HUES64 (cell line): Measurements from ENCODE around the gene PCDHGC4.
A peak's percentile ranks its signal among the peaks of the same experiment; 100 is the strongest.

Experiments
- H3K27ac ChIP-seq: 2 replicates; pipeline ENCODE4 v1.7.0; 2013; ENCODE audit warnings: low read depth, low read length, inconsistent platforms
- H3K27me3 ChIP-seq: 2 replicates; pipeline ENCODE4 v1.6.1; 2013; ENCODE audit warnings: mild to moderate bottlenecking, low read length; ENCODE audit not compliant: insufficient read depth
- H3K36me3 ChIP-seq: 2 replicates; pipeline ENCODE4 v1.6.1; 2013; ENCODE audit warnings: mild to moderate bottlenecking, low read length; ENCODE audit not compliant: insufficient read depth
- H3K4me1 ChIP-seq: 2 replicates; pipeline ENCODE4 v1.6.1; 2013; ENCODE audit warnings: mild to moderate bottlenecking, low read length, moderate library complexity; ENCODE audit not compliant: insufficient read depth
- H3K4me3 ChIP-seq: 2 replicates; pipeline ENCODE4 v1.5.1; 2013; ENCODE audit warnings: mild to moderate bottlenecking, low read length, moderate library complexity
- H3K9ac ChIP-seq: 2 replicates; pipeline ENCODE4 v1.6.1; 2013; ENCODE audit warnings: mild to moderate bottlenecking, low read depth, low read length
- H3K9me3 ChIP-seq: 2 replicates; pipeline ENCODE4 v1.6.1; 2013; ENCODE audit warnings: low read depth, low read length; ENCODE audit not compliant: insufficient read depth
- WGBS: fragments of 150-250, 120-280 bp; methylation state at CpG from one replicate; pipeline ENCODE4 v1.1.7; 2013; ENCODE audit warnings: missing lambda C conversion rate; 5-methylcytosine and 5-hydroxymethylcytosine counted together

The PCDHGC4 gene

GRCh38 chr5:141513627-141514329 lies 28.9 kb downstream of the PCDHGC4 start:
- Histone ChIP-seq H3K9me3 (no peaks in the 10 kb centered on the region), H3K27ac (peak overlapping the region; percentile 89), H3K9ac (peak overlapping the region; percentile 72), H3K4me3 (peak overlapping the region; percentile 67), H3K4me1 (peaks cover 24% of the 10 kb centered on the region), H3K36me3 (peaks cover 42% of the 10 kb centered on the region), H3K27me3 (no peaks in the 10 kb centered on the region)
- 7% methylated on average over 29 of the region's 29 CpGs for WGBS

- Histone ChIP-seq H3K9ac (peak overlapping the region; percentile 72), H3K4me1 (peaks cover 18% of the 10 kb centered on the region), H3K4me3 (peak overlapping the region; percentile 67), H3K27me3 (no peaks in the 10 kb centered on the region), H3K9me3 (no peaks in the 10 kb centered on the region), H3K36me3 (peaks cover 49% of the 10 kb centered on the region), H3K27ac (peak overlapping the region; percentile 89)
- WGBS = 51% methylated on average over 6 of the region's 6 CpGs
These were observed 29.7 kb downstream of the PCDHGC4 start for GRCh38 chr5:141514330-141515133.

GRCh38 chr5:141515141-141515540 lies 30.3 kb downstream of the PCDHGC4 start:
- H3K4me1 ChIP-seq = peaks cover 17% of the 10 kb centered on the region

GRCh38 chr5:141515946-141516671 lies 31.3 kb downstream of the PCDHGC4 start:
- Histone ChIP-seq H3K4me3 (no peak overlapping the region), H3K27me3 (no peaks in the 10 kb centered on the region), H3K9ac (no peak overlapping the region), H3K27ac (no peak overlapping the region), H3K36me3 (peaks cover 59% of the 10 kb centered on the region), H3K9me3 (no peaks in the 10 kb centered on the region), H3K4me1 (peaks cover 17% of the 10 kb centered on the region)
- 98% methylated on average over 4 of the region's 4 CpGs for WGBS

More at GRCh38 chr5:141515141-141515540, 30.3 kb downstream of the PCDHGC4 start:
- Histone ChIP-seq H3K27ac (peak overlapping the region; percentile 89), H3K4me3 (no peak overlapping the region), H3K9ac (no peak overlapping the region), H3K27me3 (no peaks in the 10 kb centered on the region), H3K36me3 (peaks cover 55% of the 10 kb centered on the region), H3K9me3 (no peaks in the 10 kb centered on the region)
- 79% methylated on average over 3 of the region's 3 CpGs for WGBS

- H3K4me3 ChIP-seq = no peak overlapping the region
- H3K27me3 ChIP-seq = no peaks in the 10 kb centered on the region
- H3K36me3 ChIP-seq = peaks cover 59% of the 10 kb centered on the region
- H3K9ac ChIP-seq = no peak overlapping the region
- H3K4me1 ChIP-seq = peaks cover 18% of the 10 kb centered on the region
- H3K27ac ChIP-seq = no peak overlapping the region
- no peaks in the 10 kb centered on the region for H3K9me3 ChIP-seq
- WGBS = 96% methylated on average over 8 of the region's 8 CpGs
These were observed 31.8 kb downstream of the PCDHGC4 start for GRCh38 chr5:141516672-141517025.

- Histone ChIP-seq H3K9me3 (no peaks in the 10 kb centered on the region), H3K36me3 (peaks cover 63% of the 10 kb centered on the region), H3K4me3 (no peak overlapping the region), H3K4me1 (peaks cover 25% of the 10 kb centered on the region), H3K27me3 (no peaks in the 10 kb centered on the region), H3K27ac (no peak overlapping the region), H3K9ac (no peak overlapping the region)
- 98% methylated on average over 8 of the region's 8 CpGs for WGBS
These were observed 32.5 kb downstream of the PCDHGC4 start for GRCh38 chr5:141517312-141517711.

GRCh38 chr5:141517880-141518617 lies 33.2 kb downstream of the PCDHGC4 start:
- Histone ChIP-seq H3K27me3 (no peaks in the 10 kb centered on the region), H3K9me3 (no peaks in the 10 kb centered on the region), H3K27ac (no peak overlapping the region), H3K4me3 (no peak overlapping the region), H3K9ac (no peak overlapping the region), H3K4me1 (peaks cover 27% of the 10 kb centered on the region), H3K36me3 (peaks cover 71% of the 10 kb centered on the region)
- WGBS = 93% methylated on average over 11 of the region's 11 CpGs

- Histone ChIP-seq H3K27ac (no peak overlapping the region), H3K36me3 (peaks cover 76% of the 10 kb centered on the region), H3K27me3 (no peaks in the 10 kb centered on the region), H3K4me1 (peaks cover 27% of the 10 kb centered on the region), H3K9me3 (no peaks in the 10 kb centered on the region), H3K9ac (no peak overlapping the region), H3K4me3 (no peak overlapping the region)
- 69% methylated on average over 1 of the region's 1 CpG for WGBS
These were observed 33.8 kb downstream of the PCDHGC4 start for GRCh38 chr5:141518618-141519015.

GRCh38 chr5:141519605-141520565 lies 35.1 kb downstream of the PCDHGC4 start:
- Histone ChIP-seq H3K27me3 (no peaks in the 10 kb centered on the region), H3K9me3 (no peaks in the 10 kb centered on the region), H3K36me3 (peaks cover 82% of the 10 kb centered on the region), H3K9ac (no peak overlapping the region), H3K4me1 (peaks cover 26% of the 10 kb centered on the region), H3K4me3 (no peak overlapping the region), H3K27ac (no peak overlapping the region)
- WGBS = 90% methylated on average over 1 of the region's 3 CpGs

- Histone ChIP-seq H3K36me3 (peaks cover 83% of the 10 kb centered on the region), H3K27ac (peak overlapping the region; percentile 50), H3K9ac (no peak overlapping the region; the same call in 1 of the 2 replicates), H3K27me3 (no peaks in the 10 kb centered on the region), H3K4me3 (no peak overlapping the region), H3K4me1 (peaks cover 26% of the 10 kb centered on the region), H3K9me3 (no peaks in the 10 kb centered on the region)
- WGBS = 68% methylated on average over 2 of the region's 2 CpGs
These were observed 36.5 kb downstream of the PCDHGC4 start for GRCh38 chr5:141521244-141521781.
